VCaP (cell line): Measurements from ENCODE around the gene MISFA.
"Not testable (repeated sequence)": the region's sequence is repeated elsewhere in the genome, so short reads cannot be mapped to it uniquely, and the experiment has no call there.

Experiments used
- H3K27ac ChIP-seq: fragments of 450-650 bp; 2 replicates; pipeline ENCODE4 v1.5.1; 2017
- TF ChIP-seq, protein P1 (sequence below): fragments of 450-650 bp; conservative IDR thresholded peaks from 2 replicates; pipeline ENCODE4 v1.5.1; 2017; ENCODE audit warnings: mild to moderate bottlenecking, moderate library complexity

Gene MISFA

DNA sequence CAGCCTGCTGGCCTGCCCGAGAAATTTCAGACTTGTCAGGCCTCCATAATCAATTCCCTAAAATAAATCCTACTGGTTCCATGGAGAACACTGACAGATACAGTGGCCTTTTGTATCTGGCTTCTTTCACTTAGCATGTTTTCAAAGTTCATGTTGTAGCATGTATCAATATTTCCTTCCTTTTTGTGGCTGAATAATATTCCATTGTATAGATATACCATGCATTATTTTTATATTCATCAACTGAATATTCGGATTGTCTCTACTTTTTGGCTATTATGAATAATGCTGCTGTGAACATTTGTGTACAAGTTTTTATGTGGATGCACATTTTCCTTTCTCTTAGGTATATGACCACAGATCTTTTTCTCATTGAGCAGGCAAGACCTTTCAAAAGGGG, 24.1 kb downstream of the MISFA start:
- TF ChIP-seq, protein P1, sequence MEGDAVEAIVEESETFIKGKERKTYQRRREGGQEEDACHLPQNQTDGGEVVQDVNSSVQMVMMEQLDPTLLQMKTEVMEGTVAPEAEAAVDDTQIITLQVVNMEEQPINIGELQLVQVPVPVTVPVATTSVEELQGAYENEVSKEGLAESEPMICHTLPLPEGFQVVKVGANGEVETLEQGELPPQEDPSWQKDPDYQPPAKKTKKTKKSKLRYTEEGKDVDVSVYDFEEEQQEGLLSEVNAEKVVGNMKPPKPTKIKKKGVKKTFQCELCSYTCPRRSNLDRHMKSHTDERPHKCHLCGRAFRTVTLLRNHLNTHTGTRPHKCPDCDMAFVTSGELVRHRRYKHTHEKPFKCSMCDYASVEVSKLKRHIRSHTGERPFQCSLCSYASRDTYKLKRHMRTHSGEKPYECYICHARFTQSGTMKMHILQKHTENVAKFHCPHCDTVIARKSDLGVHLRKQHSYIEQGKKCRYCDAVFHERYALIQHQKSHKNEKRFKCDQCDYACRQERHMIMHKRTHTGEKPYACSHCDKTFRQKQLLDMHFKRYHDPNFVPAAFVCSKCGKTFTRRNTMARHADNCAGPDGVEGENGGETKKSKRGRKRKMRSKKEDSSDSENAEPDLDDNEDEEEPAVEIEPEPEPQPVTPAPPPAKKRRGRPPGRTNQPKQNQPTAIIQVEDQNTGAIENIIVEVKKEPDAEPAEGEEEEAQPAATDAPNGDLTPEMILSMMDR = no peak

GRCh38 chr11:18624161-18624560, 24.6 kb downstream of the MISFA start:
- TF ChIP-seq, protein P1 = no peak
- H3K27ac ChIP-seq = no peak overlapping the region

More for the DNA sequence above, 24.1 kb downstream of the MISFA start:
- H3K27ac ChIP-seq = no peak overlapping the region

DNA sequence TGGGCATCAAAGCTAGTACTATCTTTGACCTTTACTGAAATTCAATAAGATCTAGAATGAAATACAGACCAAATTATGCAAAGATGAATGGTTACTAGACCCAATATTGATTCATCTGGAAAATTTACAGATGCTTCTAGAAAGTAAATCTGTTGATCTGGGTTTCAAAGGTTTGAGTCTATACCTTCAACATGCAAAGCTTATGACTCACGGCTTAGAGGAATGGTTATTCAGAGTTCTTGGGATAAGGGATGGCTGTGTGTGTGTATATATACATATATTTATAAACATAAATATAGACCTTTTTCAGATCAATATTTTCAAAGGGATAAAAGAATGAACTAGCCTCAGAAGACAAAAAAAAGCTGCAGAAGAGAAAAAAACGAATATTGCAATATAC, 33.3 kb downstream of the MISFA start:
- TF ChIP-seq, protein P1 = no peak
- H3K27ac ChIP-seq = peak overlapping the region; percentile 81; the same call in 1 of the 2 replicates

- H3K27ac ChIP-seq = peak overlapping the region; percentile 81
- TF ChIP-seq, protein P1 = no peak
Observed at GRCh38 chr11:18633256-18634139, 33.9 kb downstream of the MISFA start.

GRCh38 chr11:18634140-18635032, 34.8 kb downstream of the MISFA start, which contains the start of gene SPTY2D1:
TSS of gene SPTY2D1 (minus strand) at chr11:18634342. CDS start at chr11:18634257, 85 bp downstream.
- TF ChIP-seq, protein P1 = no peak
- peak within 1 kb of the TSS; percentile 81 for H3K27ac ChIP-seq

DNA sequence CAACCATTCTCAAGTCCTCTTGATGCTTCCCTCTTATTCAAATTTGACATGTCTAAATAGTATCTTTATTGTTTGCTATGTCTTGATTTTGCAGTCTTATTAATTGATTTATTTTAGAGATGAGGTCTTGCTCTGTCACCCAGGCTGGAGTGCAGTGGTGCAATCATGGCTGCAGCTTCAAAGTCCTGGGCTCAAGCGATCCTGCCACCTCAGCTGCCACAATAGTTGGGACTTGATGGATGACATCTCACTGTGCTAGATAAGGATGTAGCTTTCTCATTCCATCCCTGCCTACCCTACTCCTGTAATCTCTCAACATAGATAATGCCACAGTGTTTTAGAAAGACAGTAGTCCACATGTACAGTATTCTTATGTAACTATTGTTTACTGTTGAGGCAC, 42.1 kb downstream of the MISFA start:
- TF ChIP-seq, protein P1 = no peak
- no peak overlapping the region for H3K27ac ChIP-seq

DNA sequence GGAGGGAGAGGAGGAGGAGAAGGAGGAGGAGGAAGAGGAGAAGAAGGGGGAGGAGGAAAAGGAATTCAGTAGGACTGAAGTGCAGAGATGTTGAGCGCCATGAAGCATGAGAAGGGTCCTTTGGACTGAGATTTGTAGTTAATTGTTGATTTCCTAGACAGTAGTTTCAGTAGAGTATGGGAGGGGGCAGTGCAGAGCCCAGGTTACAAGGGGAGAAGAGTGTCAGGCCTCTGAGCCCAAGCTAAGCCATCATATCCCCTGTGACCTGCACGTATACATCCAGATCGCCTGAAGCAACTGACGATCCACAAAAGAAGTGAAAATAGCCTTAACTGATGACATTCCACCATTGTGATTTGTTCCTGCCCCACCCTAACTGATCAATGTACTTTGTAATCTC, 43.4 kb downstream of the MISFA start:
- not testable (repeated sequence) for H3K27ac ChIP-seq
